ENCODE data around the gene ABCC4.

The ABCC4 gene

GRCh38 chr13:95106562-95106961 lies 194.7 kb downstream of the ABCC4 start:
- no peak for DNase-seq

GRCh38 chr13:95100525-95101433 lies 200.5 kb downstream of the ABCC4 start:
- DNase-seq = no peak

- no peak for DNase-seq
These were observed 201.7 kb downstream of the ABCC4 start for GRCh38 chr13:95099541-95099940.

DNA sequence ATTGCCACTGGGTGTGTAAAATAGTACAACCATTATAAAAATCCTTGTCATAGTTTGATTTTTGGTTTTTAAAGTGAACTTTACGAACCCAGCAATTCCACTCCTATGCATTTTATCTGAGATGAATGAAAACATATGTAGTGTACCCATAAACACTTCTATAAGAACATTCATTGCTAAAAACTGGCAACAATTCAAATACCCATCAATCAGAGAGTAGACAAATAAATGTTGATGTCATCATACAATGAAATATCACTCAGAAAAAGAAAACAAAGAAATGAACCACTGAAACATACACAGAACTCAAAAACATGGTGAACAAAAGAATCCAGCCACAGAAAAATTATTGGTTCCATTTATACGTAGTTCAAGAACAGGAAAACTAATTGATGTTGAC lies 202.3 kb downstream of the ABCC4 start:
- DNase-seq = no peak

DNA sequence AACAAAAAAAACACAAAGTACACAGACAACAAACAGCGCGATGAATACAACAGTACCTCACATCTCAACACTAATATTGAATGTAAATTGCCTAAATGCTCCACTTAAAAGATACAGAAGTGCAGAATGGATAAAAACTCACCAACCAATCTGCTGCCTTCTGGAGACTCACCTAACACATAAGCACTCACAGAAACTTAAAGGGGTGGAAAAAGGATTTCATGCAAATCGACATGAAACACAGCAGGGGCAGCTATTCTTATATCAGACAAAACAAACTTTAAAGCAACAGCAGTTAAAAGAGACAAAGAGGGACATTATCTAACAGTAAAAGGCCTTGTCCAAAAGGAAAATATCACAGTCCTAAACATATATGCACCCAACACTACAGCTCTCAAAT lies 209.5 kb downstream of the ABCC4 start:
- DNase-seq = no peak

- no peak for DNase-seq
These were observed 213.4 kb downstream of the ABCC4 start for GRCh38 chr13:95087746-95088305.

DNA sequence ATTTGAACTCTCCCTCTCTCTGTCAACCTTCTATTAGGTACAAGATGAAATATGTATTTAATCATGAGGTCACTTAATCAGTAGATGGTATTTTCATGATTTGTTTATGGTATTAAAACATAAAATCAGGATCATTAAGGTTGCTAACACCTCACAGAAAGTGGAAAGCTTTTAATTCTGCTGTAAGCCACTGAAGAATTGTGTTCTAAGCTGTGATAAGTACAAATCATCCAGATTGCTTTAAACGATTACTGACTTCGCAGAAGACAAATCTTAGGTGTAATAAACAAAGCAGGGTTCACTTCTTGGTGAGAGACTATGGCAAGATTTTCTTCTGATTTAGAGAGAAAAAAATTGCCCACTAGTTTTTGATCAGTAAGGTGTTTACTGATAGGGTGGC lies 214.5 kb downstream of the ABCC4 start:
- DNase-seq = no peak

DNA sequence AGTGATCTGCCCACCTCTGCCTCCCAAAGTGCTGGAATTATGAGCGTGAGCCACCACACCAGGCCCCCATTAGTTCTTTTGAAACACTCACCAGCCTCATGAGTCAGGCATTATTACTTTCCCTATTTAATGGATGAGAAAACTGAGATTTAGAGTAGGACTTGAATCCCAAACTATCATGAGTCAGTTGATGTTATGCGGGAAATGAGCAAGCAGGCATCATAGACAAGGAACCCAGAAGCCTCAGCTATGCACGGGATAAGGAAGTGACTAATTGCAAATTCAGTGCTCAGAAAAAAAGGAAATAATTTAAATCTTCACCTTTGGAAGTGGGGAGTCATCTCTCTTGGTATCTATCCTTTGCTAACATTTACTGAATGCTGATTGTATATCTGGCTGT lies 217.5 kb downstream of the ABCC4 start:
- no peak for DNase-seq

DNA sequence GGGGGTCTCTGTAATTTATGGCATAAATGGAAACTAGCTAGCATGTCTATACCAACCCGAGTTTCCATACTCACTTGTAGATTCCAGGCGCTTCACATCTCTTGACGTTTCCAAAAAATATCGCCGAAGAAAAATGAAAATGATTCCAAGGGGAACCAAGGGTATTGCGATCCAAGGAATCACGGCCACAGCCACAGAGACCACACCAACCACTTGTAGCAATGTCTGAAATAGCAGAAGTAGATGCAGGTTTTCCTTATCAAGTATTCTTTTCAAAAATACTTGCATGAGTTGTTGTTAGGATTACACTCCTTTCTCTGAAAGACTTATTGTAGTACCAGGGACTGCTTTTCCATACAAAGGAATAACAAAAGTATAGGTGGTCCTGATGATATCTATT lies 218.2 kb downstream of the ABCC4 start:
- DNase-seq = no peak

GRCh38 chr13:95075506-95075905 lies 225.7 kb downstream of the ABCC4 start:
- no peak for DNase-seq

DNA sequence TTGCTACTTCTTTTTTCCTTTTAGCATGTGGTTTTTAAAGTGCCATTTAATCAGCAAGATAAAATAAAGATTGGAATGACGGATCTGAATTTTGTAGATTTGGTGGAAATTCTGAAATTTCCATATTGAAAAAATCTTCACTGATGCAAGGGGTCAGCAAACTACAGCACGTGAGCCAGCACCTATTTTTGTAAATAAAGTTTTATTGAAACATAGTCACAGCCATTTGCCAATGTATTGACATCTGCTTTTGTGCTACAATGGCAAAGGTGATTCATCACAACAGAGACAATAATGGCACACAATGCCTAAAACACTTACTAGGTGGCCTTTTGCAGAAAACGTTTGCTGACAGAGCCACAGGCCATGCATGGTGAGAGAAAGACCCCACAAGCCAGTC lies 226.4 kb downstream of the ABCC4 start:
- DNase-seq = no peak

DNA sequence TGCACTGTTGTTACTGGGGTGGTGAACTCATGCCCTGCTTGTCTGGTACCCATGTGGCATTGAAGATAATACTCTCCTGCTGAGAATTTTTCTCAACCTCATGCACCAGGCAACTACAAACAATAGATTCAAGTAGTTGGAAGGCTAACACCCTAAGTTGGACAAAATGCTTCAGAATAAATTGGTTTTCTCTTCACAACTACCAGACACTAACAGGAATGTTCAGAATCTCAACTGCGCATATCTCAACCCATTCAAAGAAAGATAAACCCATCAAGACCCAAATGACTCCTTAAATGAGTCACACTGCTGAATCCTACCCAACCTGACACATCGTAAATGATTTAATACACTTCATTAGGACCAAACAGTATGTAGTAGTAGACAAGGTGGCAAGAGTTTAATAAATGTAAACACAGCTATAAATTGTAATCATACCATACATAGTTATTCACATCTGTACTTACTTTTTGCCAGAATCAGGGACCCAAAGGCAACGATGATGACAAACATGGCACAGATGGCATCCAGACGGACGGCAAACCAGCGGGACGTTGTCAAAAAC lies 227.4 kb downstream of the ABCC4 start:
- no peak for DNase-seq

GRCh38 chr13:95067303-95067702 lies 233.9 kb downstream of the ABCC4 start:
- no peak for DNase-seq

DNA sequence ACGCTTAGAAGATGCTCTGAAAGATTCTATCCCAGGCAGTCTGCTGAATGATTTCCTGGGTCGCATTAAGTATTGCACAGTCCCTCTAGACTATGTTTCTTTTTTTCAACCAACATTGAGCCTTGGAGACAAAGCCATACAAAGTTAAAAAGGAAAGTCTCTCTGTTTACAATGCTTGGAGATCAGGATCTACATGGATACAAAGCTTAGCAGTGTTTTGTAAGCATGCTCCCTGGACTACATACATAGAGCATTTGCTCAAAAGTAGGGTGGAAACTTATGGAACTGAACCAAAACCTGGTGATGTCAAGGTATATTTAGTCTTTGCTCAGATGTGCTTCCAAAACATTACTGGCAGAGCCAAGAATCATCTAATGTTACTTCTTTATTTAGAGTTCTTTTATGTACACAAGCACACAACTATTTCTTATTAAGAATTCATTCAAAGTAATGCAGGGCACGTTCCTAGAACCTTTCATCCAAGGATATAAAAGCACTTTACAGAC lies 241.2 kb downstream of the ABCC4 start:
- no peak for DNase-seq

DNA sequence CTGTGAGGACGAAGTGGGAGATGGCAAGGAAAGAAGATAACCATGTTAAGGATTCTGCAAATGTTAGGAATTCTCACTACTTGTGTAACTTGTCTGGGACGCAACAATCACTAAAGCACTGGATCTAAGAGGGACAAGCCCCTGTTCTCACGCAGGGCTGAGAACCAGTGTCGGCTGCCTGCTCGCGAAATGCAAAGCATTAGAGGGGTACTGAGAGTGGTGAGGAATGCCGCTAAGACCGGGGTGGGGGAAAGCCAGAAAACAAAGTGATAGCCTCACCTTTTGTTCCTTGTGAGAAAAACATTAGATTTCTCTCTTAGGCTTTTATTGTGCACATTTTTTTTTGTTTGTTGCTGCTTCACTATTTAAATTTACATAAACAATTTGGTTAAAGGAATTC lies 241.9 kb downstream of the ABCC4 start:
- no peak for DNase-seq

GRCh38 chr13:95058680-95059079 lies 242.6 kb downstream of the ABCC4 start:
- DNase-seq = no peak

DNA sequence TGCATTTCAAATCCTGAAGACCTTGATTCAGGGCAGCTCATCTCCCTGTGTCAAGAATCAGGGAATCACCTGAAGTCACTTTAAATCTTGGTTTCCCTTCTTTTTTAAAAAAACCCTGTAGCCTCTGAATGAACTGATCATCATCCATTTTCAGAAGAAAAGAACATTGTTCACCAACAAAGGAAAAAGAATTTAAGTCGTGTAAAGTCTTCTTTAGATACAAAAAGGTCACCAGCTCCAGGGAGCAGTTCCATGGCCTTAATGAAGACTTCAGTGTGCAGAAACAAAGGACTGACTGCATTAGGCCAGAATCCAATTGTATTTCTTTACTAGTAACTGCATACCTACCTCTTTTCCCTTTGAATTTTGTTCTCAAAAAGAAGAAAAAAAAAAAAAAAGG lies 245.0 kb downstream of the ABCC4 start:
- DNase-seq = no peak

GRCh38 chr13:95050800-95051615 lies 250.2 kb downstream of the ABCC4 start:
- no peak for DNase-seq

GRCh38 chr13:95049772-95050171 lies 251.5 kb downstream of the ABCC4 start:
- no peak for DNase-seq

- DNase-seq = no peak
These were observed 256.6 kb downstream of the ABCC4 start for GRCh38 chr13:95044452-95045205.

- DNase-seq = no peak
These were observed 261.8 kb downstream of the ABCC4 start for GRCh38 chr13:95039415-95039814.

- no peak for DNase-seq
These were observed 262.3 kb downstream of the ABCC4 start for GRCh38 chr13:95038949-95039348.
